ENCODE results near the gene GFY. TPM values are rescaled to one million over a fixed set of nuclear protein-coding genes. Genes with fewer than 3 reads are reported as not detected.

The GFY gene
- total RNA-seq, 2 experiments from 2014 or later, result not detected

DNA sequence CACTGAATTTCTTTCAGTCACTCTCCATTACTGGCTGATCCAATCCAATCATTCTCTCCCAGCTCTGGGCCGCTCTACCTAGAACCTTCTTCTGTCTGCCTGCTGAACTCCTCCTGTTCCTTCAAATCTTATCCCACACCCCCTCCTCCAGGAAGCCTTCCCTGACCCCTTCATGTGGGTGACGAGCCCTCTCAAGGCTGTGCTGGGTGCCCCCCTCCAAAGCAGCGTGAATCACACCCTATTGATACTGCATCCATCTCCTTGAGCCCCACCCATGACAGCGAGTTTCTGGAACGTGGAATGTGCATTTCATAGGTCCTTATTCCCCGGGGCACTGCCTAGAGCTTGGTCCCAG is 23.2 kb downstream of the GFY start:
- H3K4me1 Mint-ChIP-seq (ENCODE audit: low read depth), result peaks cover 51% of the 10 kb centered on the region
- POLR2A ChIA-PET, result interaction anchor here (1.3 kb wide), 1 partner anchor 39 kb away, joined by 4 read pairs; the partner anchor contains the start of gene RPL13A

DNA sequence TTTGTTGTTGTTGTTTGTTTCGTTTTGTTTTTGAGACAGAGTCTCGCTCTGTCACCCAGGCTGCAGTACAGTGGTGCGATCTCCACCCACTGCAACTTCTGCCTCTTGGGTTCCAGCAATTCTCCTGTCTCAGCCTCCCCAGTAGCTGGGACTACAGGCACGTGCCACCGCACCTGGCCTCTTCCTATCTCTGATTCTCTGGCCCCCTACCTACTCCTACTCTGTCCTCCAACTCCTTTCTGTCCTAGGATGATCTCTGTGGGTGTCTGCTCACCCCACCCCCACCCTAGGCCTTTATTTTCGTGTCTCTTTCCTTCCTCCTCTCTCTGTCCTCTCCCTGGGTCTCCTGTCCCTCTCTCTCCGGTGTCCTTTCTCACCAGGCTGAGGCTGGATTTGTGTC is 25.2 kb downstream of the GFY start:
- ChIA-PET POLR2A (interaction anchor here (0.6 to 2.1 kb wide), 6 partner anchors 22 to 171 kb away, joined by 3 to 7 read pairs (median 3); no protein-coding TSS in a partner anchor), CTCF (interaction anchor here (0.7 to 5.0 kb wide), 3 partner anchors 20 to 26 kb away, joined by 3 to 33 read pairs (median 22); partner anchors contain the start of gene FLT3LG)
- Mint-ChIP-seq H3K4me3 (peak overlapping the region; percentile 93), H3K27ac (peak overlapping the region; percentile 100), H3K9me3 (no peaks in the 10 kb centered on the region), H3K4me1 (ENCODE audit: low read depth) (peaks cover 47% of the 10 kb centered on the region), H3K36me3 (ENCODE audit: low read depth) (peaks cover 35% of the 10 kb centered on the region), H3K27me3 (no peaks in the 10 kb centered on the region)
- intact Hi-C loops (cut with micrococcal nuclease), result no loop called here
- DNase-seq (no peak), ATAC-seq (no peak)
- TF ChIP-seq, protein P1, sequence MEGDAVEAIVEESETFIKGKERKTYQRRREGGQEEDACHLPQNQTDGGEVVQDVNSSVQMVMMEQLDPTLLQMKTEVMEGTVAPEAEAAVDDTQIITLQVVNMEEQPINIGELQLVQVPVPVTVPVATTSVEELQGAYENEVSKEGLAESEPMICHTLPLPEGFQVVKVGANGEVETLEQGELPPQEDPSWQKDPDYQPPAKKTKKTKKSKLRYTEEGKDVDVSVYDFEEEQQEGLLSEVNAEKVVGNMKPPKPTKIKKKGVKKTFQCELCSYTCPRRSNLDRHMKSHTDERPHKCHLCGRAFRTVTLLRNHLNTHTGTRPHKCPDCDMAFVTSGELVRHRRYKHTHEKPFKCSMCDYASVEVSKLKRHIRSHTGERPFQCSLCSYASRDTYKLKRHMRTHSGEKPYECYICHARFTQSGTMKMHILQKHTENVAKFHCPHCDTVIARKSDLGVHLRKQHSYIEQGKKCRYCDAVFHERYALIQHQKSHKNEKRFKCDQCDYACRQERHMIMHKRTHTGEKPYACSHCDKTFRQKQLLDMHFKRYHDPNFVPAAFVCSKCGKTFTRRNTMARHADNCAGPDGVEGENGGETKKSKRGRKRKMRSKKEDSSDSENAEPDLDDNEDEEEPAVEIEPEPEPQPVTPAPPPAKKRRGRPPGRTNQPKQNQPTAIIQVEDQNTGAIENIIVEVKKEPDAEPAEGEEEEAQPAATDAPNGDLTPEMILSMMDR (IDR thresholded peaks at IDR 0.05), result no peak

More for the DNA sequence above, 23.2 kb downstream of the GFY start:
- intact Hi-C loops (cut with micrococcal nuclease), result loop anchor here (10.0 kb wide), 1 partner anchor 184 kb away; no protein-coding TSS in a partner anchor
- Mint-ChIP-seq H3K27me3 (no peaks in the 10 kb centered on the region), H3K9me3 (no peaks in the 10 kb centered on the region), H3K27ac (peak overlapping the region; percentile 37), H3K4me3 (no peak overlapping the region), H3K36me3 (ENCODE audit: low read depth) (peaks cover 35% of the 10 kb centered on the region)
- CTCF ChIA-PET, result interaction anchor here (1.0 to 4.9 kb wide), 2 partner anchors 12 to 23 kb away, joined by 3 to 27 read pairs; partner anchors contain the start of gene FLT3LG
- DNase-seq (no peak), ATAC-seq (no peak)
- TF ChIP-seq, protein P1 (IDR thresholded peaks at IDR 0.05), result no peak

DNA sequence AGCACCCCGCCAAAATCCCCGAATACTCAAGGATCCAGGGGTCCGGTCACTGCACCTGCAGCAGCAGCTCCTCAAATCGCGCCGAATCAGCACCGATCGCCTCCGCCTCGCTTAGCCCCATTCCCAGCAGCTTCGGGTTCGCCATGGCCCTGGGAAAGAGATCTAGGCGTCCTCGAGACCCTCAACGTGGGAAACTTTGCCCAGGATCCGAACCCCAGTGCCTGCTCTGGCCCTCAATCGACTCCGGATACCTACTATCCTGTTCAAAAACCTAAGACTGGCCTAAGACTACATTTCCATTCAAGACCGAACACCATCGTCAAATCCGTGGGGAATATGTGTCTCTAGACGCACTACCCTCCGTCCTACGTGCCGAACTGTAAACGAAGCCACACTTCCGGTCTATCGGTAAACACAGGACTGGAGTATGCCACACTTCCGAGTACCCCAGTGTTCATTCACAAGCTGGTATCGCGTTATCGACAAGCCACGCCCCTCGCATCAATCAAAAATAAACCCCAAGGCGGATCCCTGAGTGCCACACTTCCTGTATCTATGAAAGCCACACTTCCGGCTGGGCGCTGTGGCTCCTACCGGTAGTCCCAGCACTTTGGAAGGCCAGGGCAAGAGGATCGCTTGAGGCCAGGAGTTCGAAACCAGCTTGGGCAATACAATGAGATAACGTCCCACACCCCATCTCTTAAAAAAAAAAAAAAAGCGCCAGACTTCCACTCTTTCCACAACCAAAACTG is 26.4 kb downstream of the GFY start, which contains the start of gene PIH1D1:
PIH1D1 (minus strand) TSS at position 385 of the 752 bp plus-strand sequence; CDS start at position 145, 240 bp downstream.
- TF ChIP-seq, protein P1 (IDR thresholded peaks at IDR 0.05), result no peak
- Mint-ChIP-seq H3K36me3 (ENCODE audit: low read depth) (peaks cover 40% of the 10 kb centered on the region), H3K27me3 (no peaks in the 10 kb centered on the region), H3K27ac (peak within 1 kb of the TSS; percentile 100), H3K4me1 (ENCODE audit: low read depth) (peaks cover 53% of the 10 kb centered on the region), H3K4me3 (peak within 1 kb of the TSS; percentile 93), H3K9me3 (no peaks in the 10 kb centered on the region)
- CTCF ChIA-PET, result interaction anchor here (0.9 to 5.0 kb wide), 6 partner anchors 9 to 60 kb away, joined by 3 to 33 read pairs (median 10); partner anchors contain the start of gene FLT3LG
- POLR2A ChIA-PET, result interaction anchor here (0.7 to 2.6 kb wide), 15 partner anchors 9 to 129 kb away, joined by 3 to 11 read pairs (median 4); partner anchors contain the start of genes CD37, FLT3LG, NOSIP and RPL13A
- ATAC-seq (peak; percentile 70), DNase-seq (peak; percentile 99)
- intact Hi-C loops (cut with micrococcal nuclease), result no loop called here

DNA sequence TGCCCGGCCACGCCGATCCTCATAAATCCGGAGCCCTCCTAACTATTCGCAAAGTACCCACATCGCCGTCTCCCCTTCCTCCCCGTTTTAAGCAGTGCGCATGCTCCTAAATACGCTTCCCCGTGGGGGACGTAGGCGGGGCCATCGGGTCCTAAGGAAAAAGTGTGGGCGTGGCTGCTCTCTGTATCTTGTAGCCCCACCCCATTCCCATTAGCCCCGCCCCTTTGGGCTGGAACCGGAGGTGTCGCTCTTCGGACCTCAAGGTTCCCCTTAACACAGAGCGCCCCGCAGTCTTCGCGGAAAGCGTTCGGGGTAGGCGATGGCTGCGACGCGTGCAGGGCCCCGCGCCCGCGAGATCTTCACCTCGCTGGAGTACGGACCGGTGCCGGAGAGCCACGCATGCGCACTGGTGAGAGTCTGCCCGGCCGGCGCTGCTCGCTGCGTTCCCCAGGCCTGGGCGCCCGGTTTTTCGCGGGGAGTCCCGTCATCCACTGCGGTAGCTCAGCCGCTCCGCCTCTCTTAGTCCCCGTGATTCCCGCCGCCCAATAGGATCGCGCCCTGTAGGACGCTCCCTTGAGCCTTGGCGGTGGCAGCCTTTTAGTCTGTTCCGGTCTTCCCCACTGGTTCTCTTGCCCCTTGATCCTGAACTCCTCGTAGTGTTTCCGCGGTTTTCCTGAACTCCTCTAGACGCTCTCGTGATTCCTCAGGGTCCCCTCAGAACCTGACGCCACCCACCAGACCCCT is 28.0 kb downstream of the GFY start, which contains the start of gene ALDH16A1:
ALDH16A1 (plus strand) TSS at position 213 of the 744 bp plus-strand sequence; CDS start at position 320, 107 bp downstream.
- H3K27ac Mint-ChIP-seq, result peak within 1 kb of the TSS; percentile 100
- peaks cover 38% of the 10 kb centered on the region for H3K36me3 Mint-ChIP-seq (ENCODE audit: low read depth)

More for the DNA sequence above, 28.0 kb downstream of the GFY start, which contains the start of gene ALDH16A1:
- CTCF ChIA-PET, result interaction anchor here (1.0 to 5.0 kb wide), 5 partner anchors 17 to 86 kb away, joined by 3 to 33 read pairs (median 12); partner anchors contain the start of gene FLT3LG
- intact Hi-C loops (cut with micrococcal nuclease), result no loop called here
- ATAC-seq, result peak; percentile 90
- Mint-ChIP-seq H3K27me3 (no peaks in the 10 kb centered on the region), H3K4me1 (ENCODE audit: low read depth) (peaks cover 50% of the 10 kb centered on the region), H3K9me3 (no peaks in the 10 kb centered on the region), H3K4me3 (peak within 1 kb of the TSS; percentile 93)
- TF ChIP-seq, protein P1 (IDR thresholded peaks at IDR 0.05), result no peak
- DNase-seq, result peak; percentile 99
- POLR2A ChIA-PET, result interaction anchor here (0.6 to 3.5 kb wide), 6 partner anchors 11 to 127 kb away, joined by 3 to 15 read pairs (median 8); partner anchors contain the start of gene NOSIP
